Globus pallidus (tissue), 1 donor: Measurements from ENCODE around the gene LIPA.
"Not testable (repeated sequence)": the region's sequence is repeated elsewhere in the genome, so short reads cannot be mapped to it uniquely, and the experiment has no call there.

ENCODE experiments used
- DNase-seq: peaks from one replicate; pipeline ENCODE4 v3.0.0-alpha.2; 2015; ENCODE audit warnings: low spot score

LIPA gene

GRCh38 chr10:89251409-89252224, at the start of gene LIPA:
Gene LIPA (minus strand): TSS chr10:89251775. CDS start chr10:89247648, 4,127 bp downstream.
- peak; percentile 98 for DNase-seq

DNA sequence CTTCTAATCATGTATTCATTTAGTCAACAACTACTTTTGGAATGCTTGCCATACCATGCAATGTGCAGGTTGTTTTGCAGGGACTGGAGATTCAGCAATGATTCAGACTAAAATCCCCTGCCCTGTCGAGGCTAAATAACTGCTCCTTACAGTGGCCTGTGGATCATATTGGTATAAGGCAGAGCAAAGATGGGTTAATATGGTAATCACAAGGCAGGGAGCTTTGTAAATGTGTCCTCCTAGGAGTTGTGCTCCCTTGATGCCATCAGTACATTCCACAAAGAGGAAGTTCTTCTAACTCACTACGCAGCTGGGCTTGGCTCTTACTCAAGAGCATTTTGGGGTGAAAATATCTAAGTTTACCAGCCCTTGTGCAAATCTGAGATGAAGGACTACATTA, 49.7 kb upstream of the LIPA start:
- DNase-seq: peak; percentile 79

DNA sequence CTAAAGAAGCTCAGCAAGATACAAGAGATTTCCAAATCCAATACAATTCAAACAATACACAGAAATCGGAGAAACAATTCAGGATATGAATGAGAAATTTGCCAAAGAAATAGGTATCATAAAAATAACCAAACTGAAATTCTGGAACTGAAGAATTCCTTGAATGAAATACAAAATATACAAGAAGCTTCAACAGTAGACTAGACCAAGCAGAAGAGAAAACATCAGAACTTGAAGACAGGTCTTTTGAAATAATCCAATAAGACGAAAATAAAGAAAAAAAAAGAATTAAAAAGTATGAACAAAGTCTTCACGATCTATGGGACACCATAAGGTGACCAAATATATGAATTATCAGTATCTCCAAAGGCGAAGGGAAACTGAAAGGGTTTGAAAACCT, 47.5 kb upstream of the LIPA start:
- no peak for DNase-seq

GRCh38 chr10:89297791-89298190, 46.2 kb upstream of the LIPA start:
- no peak for DNase-seq

DNA sequence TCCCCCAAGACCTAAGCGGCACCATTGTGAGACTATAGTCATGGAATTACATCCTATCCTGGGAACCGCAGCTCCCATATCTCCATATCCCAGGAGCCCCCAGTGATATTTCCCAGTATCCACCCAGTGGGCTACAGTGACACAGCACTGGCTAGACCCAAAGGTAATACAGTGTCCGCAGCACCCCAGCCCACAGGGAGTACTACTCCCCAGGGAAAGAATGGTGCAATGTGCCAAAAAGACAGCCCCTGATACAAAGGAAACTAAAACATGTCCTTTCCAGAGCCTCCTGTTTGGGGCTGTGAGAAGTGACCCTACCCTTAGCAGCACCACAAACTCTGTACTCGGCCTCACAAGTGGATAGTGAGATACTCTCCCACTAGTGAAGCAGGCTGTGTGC, 45.8 kb upstream of the LIPA start:
- DNase-seq: no peak

- DNase-seq: peak; percentile 63
These were observed 44.7 kb upstream of the LIPA start for GRCh38 chr10:89296220-89296648.

DNA sequence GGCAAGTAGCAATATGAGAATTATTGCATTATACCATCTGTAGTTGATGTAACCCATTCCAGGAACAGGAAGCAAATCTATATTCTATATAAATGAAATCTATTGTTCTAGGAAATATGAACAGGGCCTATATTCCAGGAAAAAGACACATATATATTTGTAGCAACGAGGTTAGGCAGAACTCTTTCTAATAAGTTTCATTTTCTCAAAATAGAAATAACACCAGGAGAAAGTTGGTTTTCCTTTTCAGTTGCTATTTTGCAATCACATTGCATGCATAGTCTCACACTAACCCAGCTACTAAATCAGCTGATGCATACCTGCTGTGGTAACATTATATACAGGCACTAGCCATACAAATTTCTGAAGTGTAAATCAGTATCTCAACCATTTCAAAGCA, 44.0 kb upstream of the LIPA start:
- no peak for DNase-seq

DNA sequence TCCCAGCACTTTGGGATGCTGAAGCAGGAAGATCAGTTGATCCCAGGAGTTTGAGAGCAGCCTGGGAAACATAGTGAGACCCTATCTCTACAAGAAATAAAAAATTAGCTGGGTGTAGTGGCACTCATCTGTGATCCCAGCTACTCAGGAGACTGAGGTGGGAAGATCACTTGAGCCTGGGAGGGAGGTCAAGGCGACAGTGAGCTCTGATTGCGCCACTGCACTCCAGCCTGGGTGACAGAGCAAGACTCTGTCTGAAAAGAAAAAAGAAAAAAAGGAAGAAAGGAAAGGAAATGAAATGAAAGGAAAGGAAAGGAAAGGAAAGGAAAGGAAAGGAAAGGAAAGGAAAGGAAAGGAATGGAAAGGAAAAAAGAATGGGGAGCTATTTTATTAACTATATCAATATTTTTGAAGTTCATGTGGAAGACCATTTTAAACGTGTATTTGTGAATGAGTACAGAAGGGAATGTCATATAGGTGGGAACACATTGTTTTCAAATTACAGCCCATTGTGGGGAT, 43.2 kb upstream of the LIPA start:
- DNase-seq: no peak

- DNase-seq: not testable (repeated sequence)
These were observed 33.7 kb upstream of the LIPA start for GRCh38 chr10:89285303-89285702.

- DNase-seq: not testable (repeated sequence)
These were observed 33.1 kb upstream of the LIPA start for GRCh38 chr10:89284711-89285110.

DNA sequence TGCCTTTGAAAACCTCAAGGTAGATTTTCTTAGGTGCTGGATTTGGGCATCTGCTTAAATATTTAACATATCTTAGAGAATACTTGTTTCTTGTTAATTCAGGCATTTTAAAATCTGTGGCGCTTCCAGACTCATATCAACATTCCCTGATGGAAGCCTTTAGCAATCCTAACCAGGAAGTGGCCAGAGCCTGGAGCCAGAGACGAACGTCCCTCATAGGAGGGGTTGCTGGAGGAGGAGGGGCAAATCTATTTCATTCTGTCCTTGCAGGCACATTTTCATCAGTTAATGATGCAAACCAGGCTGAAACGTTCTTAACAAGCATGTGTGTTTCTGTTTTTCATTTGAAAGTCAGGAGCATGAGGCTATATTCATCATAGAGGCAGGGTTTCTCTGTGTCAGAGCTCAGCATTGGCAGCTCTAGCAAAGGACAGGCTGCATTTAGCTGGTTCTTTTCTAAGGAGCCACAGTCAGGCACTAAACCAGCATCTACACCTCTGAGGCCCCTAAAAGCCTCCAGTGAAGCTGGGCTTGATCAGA, 32.4 kb upstream of the LIPA start:
- DNase-seq: peak; percentile 73

DNA sequence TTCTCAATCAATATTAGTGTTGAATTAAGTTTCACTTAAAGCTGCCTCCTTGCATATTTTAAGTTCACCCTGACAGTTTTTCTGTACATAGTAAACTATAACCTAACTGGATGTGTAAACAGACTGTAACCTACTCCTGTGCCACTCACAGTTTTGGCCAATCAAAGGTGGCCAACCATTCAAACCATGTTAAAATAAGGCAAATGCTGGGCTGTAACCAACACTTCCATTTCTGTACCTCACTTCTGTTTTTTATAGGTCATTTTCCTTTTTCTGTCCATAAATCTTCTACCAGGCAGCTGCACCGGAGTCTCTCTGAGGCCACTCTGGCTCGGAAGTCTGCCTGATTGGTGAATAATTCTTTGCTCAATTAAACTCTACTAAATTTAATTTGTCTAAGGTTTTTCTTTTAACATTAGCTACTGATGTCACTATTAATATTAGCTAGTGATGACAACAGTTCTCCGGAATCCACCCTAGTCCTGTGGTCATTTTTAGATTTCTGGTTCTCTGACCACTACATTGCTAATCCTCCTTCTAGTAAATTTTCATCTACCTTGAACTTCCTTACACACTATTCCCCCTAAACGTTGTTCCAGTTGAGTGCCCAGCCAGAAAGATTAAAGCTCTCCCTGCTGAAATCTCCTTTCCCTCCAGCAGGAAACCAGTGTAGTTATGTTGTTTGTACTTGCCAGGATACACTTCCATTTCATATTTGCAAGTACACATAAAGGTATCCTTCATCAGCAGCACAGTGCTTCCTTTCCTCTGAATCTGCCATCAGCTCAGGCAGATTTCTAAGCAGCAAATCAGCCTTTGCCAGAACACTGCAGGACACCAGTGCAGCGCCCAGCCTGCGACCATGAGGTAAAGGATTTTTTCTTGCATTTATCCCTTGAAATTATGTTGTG, 31.7 kb upstream of the LIPA start:
- no peak for DNase-seq

- DNase-seq: no peak
These were observed 30.2 kb upstream of the LIPA start for GRCh38 chr10:89281606-89282395.

GRCh38 chr10:89280508-89280907, 28.9 kb upstream of the LIPA start:
- DNase-seq: no peak

GRCh38 chr10:89279421-89279869, 27.9 kb upstream of the LIPA start:
- DNase-seq: no peak

- DNase-seq: no peak
These were observed 27.4 kb upstream of the LIPA start for GRCh38 chr10:89278900-89279392.

DNA sequence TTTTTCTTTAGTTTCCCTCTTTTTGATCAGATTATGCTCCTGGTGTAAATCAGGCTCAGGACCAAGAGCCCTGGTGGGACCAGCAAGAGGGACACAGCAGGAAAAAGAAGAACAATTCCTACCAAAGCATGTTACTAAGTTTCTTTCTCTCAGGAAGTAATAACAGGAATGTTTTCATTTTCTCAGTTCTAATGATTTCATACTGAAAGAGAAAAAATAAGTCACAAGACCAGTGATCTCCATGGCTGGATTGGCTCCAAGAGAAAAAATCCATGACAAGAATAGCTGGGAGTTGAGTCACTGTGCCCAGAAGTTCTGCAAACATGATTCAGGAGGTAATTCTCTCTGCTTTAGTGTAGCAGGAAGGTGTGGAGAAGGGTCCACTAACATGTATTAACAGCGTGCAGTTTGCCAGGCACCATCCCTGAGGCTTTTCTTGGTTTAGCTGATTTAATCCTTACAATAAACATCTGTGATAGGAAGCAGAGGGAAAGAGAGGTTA, 26.5 kb upstream of the LIPA start:
- no peak for DNase-seq

DNA sequence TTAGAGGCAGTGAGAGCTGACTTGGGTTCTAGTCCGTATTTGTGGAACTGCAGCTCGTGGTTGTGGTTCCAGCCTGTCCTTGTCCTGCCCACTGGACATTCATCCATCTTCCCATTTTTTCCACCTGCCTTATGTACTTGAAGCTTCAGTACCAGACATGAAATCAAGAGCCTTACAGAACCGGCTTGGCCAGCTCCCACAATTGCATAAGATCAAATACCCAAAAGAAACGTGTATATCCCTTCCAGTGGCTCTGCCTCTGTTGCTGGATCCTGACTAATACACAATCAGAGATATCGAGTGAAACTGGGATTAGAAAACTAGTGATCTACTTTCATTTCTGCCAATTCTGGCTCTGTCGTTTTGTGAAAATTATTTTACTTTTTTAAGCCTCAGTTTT, 23.8 kb upstream of the LIPA start:
- DNase-seq: no peak

DNA sequence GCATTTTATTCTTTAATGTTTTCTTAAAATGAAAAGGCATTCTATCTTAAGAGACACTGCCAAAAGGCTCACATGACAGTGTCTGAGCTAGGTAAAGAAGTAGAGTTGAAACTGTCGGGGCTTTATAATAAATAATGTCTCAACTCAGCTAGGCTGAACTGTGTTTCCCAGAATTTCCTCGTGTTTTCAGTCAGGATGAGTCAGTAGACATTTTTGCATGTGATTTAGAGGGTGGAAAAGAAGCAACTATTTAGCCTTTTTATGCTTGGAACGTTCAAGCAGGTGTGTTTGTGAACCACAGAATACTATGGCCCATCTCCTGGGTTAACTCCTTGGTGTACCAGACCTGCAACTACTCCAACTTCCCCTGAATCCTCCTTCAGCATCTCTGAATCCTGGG, 23.4 kb upstream of the LIPA start:
- no peak for DNase-seq

DNA sequence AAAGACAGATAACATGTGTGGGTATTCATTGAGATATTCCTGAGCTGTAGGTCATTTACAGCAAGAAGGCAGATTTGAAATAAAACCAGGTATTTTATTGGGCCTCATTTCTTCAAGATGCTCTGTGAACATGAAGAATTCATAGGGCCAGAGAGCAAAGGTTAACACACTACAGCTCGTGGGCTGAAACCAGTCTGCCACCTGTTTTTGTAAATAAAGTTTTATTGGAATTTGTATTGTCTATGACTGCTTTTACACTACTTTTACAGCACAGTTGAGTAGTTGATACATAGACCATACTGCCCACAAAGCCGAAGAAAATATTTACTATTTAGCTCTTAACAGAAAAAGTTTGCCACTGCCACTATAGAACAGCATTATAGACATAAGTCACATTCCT, 22.1 kb upstream of the LIPA start:
- no peak for DNase-seq

DNA sequence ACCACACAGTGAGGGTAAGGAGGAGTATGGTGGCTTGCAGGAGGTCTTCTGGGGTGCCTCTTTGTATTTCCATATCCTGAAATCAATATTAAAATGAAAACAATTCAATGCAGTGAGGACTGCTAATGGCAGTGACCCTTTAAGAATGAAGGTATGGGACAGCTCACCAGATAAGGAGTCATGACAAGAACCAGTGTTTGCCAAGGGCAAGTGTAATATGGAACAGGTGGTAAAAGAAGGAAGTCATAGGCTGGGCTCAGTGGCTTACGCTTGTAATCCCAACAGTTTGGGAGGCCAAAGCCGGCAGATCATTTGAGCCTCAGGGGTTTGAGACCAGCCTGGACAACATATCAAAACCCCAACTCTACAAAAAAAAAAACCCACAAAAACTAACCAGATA, 20.0 kb upstream of the LIPA start:
- DNase-seq: no peak
